K562 (cell line): ENCODE results near the gene SCFD2. TPM values are rescaled to one million over a fixed set of nuclear protein-coding genes. Genes with fewer than 3 reads are reported as not detected.

Experiments
- ATF4 ChIP-seq: fragments of 450-650 bp; formaldehyde crosslinking; IDR thresholded peaks from 2 replicates; pipeline ENCODE4 v1.4.0; 2022; ENCODE audit warnings: mild to moderate bottlenecking, moderate library complexity
- CREB5 ChIP-seq: fragments of 250-450 bp; sonication (Bioruptor Pico); IDR thresholded peaks from 2 replicates; pipeline ENCODE4 v1.5.0; 2020; ENCODE audit warnings: mild to moderate bottlenecking
- ESRRB ChIP-seq: fragments of 250-450 bp; sonication (Bioruptor Pico); IDR thresholded peaks from 2 replicates; pipeline ENCODE4 v1.5.0; 2020; ENCODE audit warnings: mild to moderate bottlenecking, moderate library complexity, borderline replicate concordance
- HCFC1 ChIP-seq: IDR thresholded peaks from 2 replicates; pipeline ENCODE4 v1.6.1; 2012; ENCODE audit warnings: low read depth, low read length, improper control_type of control experiment
- HNRNPLL ChIP-seq: fragments of 200-400 bp; formaldehyde crosslinking; IDR thresholded peaks from 2 replicates; pipeline ENCODE4 v1.6.1; 2017; ENCODE audit warnings: low read length, low read depth, mild to moderate bottlenecking; ENCODE audit not compliant: poor library complexity, severe bottlenecking
- NCOA4 ChIP-seq: fragments of 450-650 bp; IDR thresholded peaks from 2 replicates; pipeline ENCODE4 v1.6.1; 2018; ENCODE audit warnings: mild to moderate bottlenecking; ENCODE audit not compliant: partially characterized antibody
- NONO ChIP-seq, 2 experiments: fragments of 200-400 bp in 1 of 2; fragments of 450-650 bp in 1 of 2; formaldehyde crosslinking in 1 of 2; IDR thresholded peaks; 2 replicates each; pipeline ENCODE4 v1.6.1; 2017; ENCODE audit warnings: low read depth in 2 of 2, mild to moderate bottlenecking in 2 of 2, moderate library complexity in 2 of 2, low read length in 1 of 2
- PURB ChIP-seq: sonication (generic); formaldehyde crosslinking; IDR thresholded peaks from 2 replicates; pipeline ENCODE4 v1.9.0; 2021; ENCODE audit warnings: low read depth, mild to moderate bottlenecking, missing genetic modification reagents
- RERE ChIP-seq: sonication (generic); formaldehyde crosslinking; IDR thresholded peaks from 2 replicates; pipeline ENCODE4 v1.8.0; 2023; ENCODE audit warnings: missing genetic modification reagents, mild to moderate bottlenecking, borderline replicate concordance
- SFPQ ChIP-seq: fragments of 200-400 bp; formaldehyde crosslinking; IDR thresholded peaks from 2 replicates; pipeline ENCODE4 v1.6.1; 2017; ENCODE audit warnings: mild to moderate bottlenecking, low read depth, low read length, moderate library complexity
- ZNF121 ChIP-seq: sonication (generic); formaldehyde crosslinking; conservative IDR thresholded peaks from 2 replicates; pipeline ENCODE4 v1.8.0; 2022; ENCODE audit warnings: missing genetic modification reagents
- ZNF146 ChIP-seq: IDR thresholded peaks from one replicate; pipeline ENCODE4 v1.6.1; 2018; ENCODE audit warnings: missing compliant biosample characterization; ENCODE audit not compliant: unreplicated experiment
- ZNF395 ChIP-seq: fragments of 200-800 bp; sonication (Bioruptor generic); IDR thresholded peaks from 2 replicates; pipeline ENCODE4 v1.6.1; 2017; ENCODE audit warnings: missing genetic modification characterization, missing compliant biosample characterization
- polyA plus RNA-seq, 8 experiments: library from polyadenylated mRNA; depleted of rRNA in 4 of 8; stranded (reverse) in 5 of 8; unstranded in 3 of 8; fragments of >200 nt; fragmentation: Nextera tagmentation in 2 of 8; fragmentation: Illumina TruSeq in 1 of 8; extraction: Ambion mirVana in 2 of 8; extraction: Trizol in 1 of 8; gene quantifications; 2 replicates each; pipeline versions ENCODE4 v1.2.1 to v1.2.3, GENCODE V29; 2011 to 2014; ENCODE audit warnings: inconsistent platforms in 1 of 8, missing spikeins in 1 of 8
- total RNA-seq, 7 experiments: library from RNA; depleted of rRNA in 6 of 7; stranded (reverse); fragments of >200 nt in 6 of 7; fragmentation: Illumina TruSeq in 2 of 7; extraction: Trizol in 2 of 7; gene quantifications; 2 replicates each; pipeline versions ENCODE4 v1.2.1 to v1.2.3, GENCODE V29; 2011 to 2021; ENCODE audit warnings: low replicate concordance in 1 of 7

Gene SCFD2
- total and polyA plus RNA-seq, 9 of the 15 experiments (the other 6 are each of a cell fraction or from before 2014, with no cell fraction given), result 5.7 to 30.3 (median 22.8) TPM

- TF ChIP-seq ZNF121 (CRISPR knock-in tag) (no peak), SFPQ (no peak), ESRRB (CRISPR knock-in tag) (no peak), ZNF395 (CRISPR knock-in tag) (peak; percentile 65; the same call in 1 of the 2 replicates), ZNF146 (CRISPR knock-in tag) (no peak), CREB5 (no peak), HCFC1 (peak; percentile 82), NCOA4 (no peak), ATF4 (CRISPR knock-in tag) (no peak), HNRNPLL (peak; percentile 70), PURB (CRISPR knock-in tag) (no peak), RERE (no peak), NONO (IDR thresholded peaks at IDR 0.05; ENCODE audit: low read depth in 2 of 2, low read length in 1 of 2) (0 out of 4 replicates have a peak, but pooled peaks of 1 of the 2 experiments have one; percentile 23)
These were observed at the start of gene SCFD2 (continued) for GRCh38 chr4:53365486-53366300.
